Common myeloid progenitor, CD34-positive (primary cell): ENCODE measurements around the gene RAF1.

Experiments
- CTCF ChIA-PET: fragments of 350-600 bp; sonication (Branson Sonifier 250); formaldehyde crosslinking; loops from one replicate; lab custom pipeline; 2021; ENCODE audit warnings: antibody characterized with exemption; lab: Charles Lee
- POLR2A ChIA-PET: fragments of 350-600 bp; sonication (Branson Sonifier 250); formaldehyde crosslinking; loops from one replicate; lab custom pipeline; 2021; ENCODE audit warnings: antibody characterized with exemption; lab: Charles Lee
- DNase-seq, 3 donors: peaks; one replicate each; pipeline versions ENCODE4 v3.0.0 to v3.0.0-alpha.2; 2013
- H3K27ac ChIP-seq, 2 experiments: 1 replicate in 1 of 2; 2 replicates in 1 of 2; pipeline ENCODE4 v1.7.0; 2013; ENCODE audit warnings: inconsistent platforms in 2 of 2, low read length in 2 of 2, mild to moderate bottlenecking in 2 of 2, low read depth in 1 of 2, moderate library complexity in 1 of 2; ENCODE audit not compliant: severe bottlenecking in 2 of 2, insufficient read depth in 1 of 2, poor library complexity in 1 of 2
- H3K27me3 ChIP-seq, 5 experiments: replicated peaks in 2 of 5; 1 replicate in 3 of 5; 2 replicates in 2 of 5; pipeline versions ENCODE4 v1.6.1 to v1.7.0; 2013; ENCODE audit warnings: low read length in 4 of 5, mild to moderate bottlenecking in 2 of 5, moderate library complexity in 2 of 5, inconsistent platforms in 1 of 5; ENCODE audit not compliant: insufficient read depth in 5 of 5, control insufficient read depth in 4 of 5
- H3K36me3 ChIP-seq, 4 experiments: 1 replicate in 2 of 4; 2 replicates in 2 of 4; pipeline versions ENCODE4 v1.6.1 to v1.7.0; 2013; ENCODE audit warnings: low read length in 3 of 4, control low read depth in 1 of 4, mild to moderate bottlenecking in 1 of 4; ENCODE audit not compliant: control insufficient read depth in 4 of 4, insufficient read depth in 4 of 4
- H3K4me1 ChIP-seq, 4 experiments: 1 replicate in 3 of 4; 2 replicates in 1 of 4; pipeline versions ENCODE4 v1.6.1 to v1.7.1; 2013; ENCODE audit warnings: low read length in 3 of 4, mild to moderate bottlenecking in 3 of 4, control low read depth in 1 of 4, inconsistent platforms in 1 of 4, moderate library complexity in 1 of 4; ENCODE audit not compliant: control insufficient read depth in 4 of 4, insufficient read depth in 4 of 4; ENCODE audit errors: control extremely low read depth in 1 of 4
- H3K4me3 ChIP-seq, 7 experiments: 1 replicate in 4 of 7; 2 replicates in 3 of 7; pipeline versions ENCODE4 v1.5.1 to v1.7.0; 2013; ENCODE audit warnings: mild to moderate bottlenecking in 7 of 7, low read length in 6 of 7, moderate library complexity in 6 of 7, inconsistent platforms in 2 of 7, low read depth in 2 of 7, control low read depth in 1 of 7; ENCODE audit not compliant: insufficient read depth in 4 of 7, control insufficient read depth in 1 of 7; ENCODE audit errors: extremely low read depth in 1 of 7
- H3K9me3 ChIP-seq, 5 experiments: 1 replicate in 4 of 5; 2 replicates in 1 of 5; pipeline versions ENCODE4 v1.6.1 to v1.7.1; 2013; ENCODE audit warnings: low read length in 4 of 5, mild to moderate bottlenecking in 2 of 5, inconsistent platforms in 1 of 5, low read depth in 1 of 5, moderate library complexity in 1 of 5; ENCODE audit not compliant: control insufficient read depth in 4 of 5, insufficient read depth in 2 of 5; ENCODE audit errors: control extremely low read depth in 1 of 5
- WGBS: methylation state at CpG from one replicate; pipeline ENCODE4 v1.1.5; 2013; ENCODE audit not compliant: insufficient coverage; 5-methylcytosine and 5-hydroxymethylcytosine counted together

Gene RAF1

GRCh38 chr3:12571986-12572385 is 91.9 kb downstream of the RAF1 start:
- no peak overlapping the region for H3K4me3 ChIP-seq
- no peak overlapping the region for H3K27ac ChIP-seq
- H3K27me3 ChIP-seq: no peaks in the 10 kb centered on the region
- CTCF ChIA-PET: no interaction called here
- H3K4me1 ChIP-seq: no peaks in the 10 kb centered on the region
- H3K9me3 ChIP-seq: peaks cover 0 to 8% (median 7%) of the 10 kb centered on the region in 5 experiments
- no peak for DNase-seq
- H3K36me3 ChIP-seq: peaks cover 26 to 72% (median 64%) of the 10 kb centered on the region in 4 experiments
- 100% methylated on average over 11 of the region's 11 CpGs for WGBS
- POLR2A ChIA-PET: no interaction called here

- H3K4me3 ChIP-seq: no peak overlapping the region
- H3K36me3 ChIP-seq: peaks cover 20 to 52% (median 48%) of the 10 kb centered on the region in 4 experiments
- H3K4me1 ChIP-seq: no peaks in the 10 kb centered on the region
- WGBS: 97% methylated on average over 5 of the region's 6 CpGs
- peaks cover 0 to 17% (median 5%) of the 10 kb centered on the region in 5 experiments for H3K9me3 ChIP-seq
- no peak overlapping the region for H3K27ac ChIP-seq
- ChIA-PET POLR2A (no interaction called here), CTCF (interaction anchor here (1.2 to 1.3 kb wide), 2 partner anchors 12 to 46 kb away, joined by 3 read pairs; no protein-coding TSS in a partner anchor)
- DNase-seq: no peak
- H3K27me3 ChIP-seq: no peaks in the 10 kb centered on the region
Observed at GRCh38 chr3:12569836-12570235, 94.1 kb downstream of the RAF1 start.

- 95% methylated on average over 3 of the region's 3 CpGs for WGBS
- Histone ChIP-seq H3K27me3 (no peaks in the 10 kb centered on the region), H3K4me1 (no peaks in the 10 kb centered on the region), H3K27ac (no peak overlapping the region), H3K9me3 (peaks cover 0 to 17% (median 5%) of the 10 kb centered on the region in 5 experiments), H3K36me3 (peaks cover 16 to 41% (median 38%) of the 10 kb centered on the region in 4 experiments), H3K4me3 (no peak overlapping the region)
- ChIA-PET POLR2A (no interaction called here), CTCF (interaction anchor here (1.2 to 1.4 kb wide), 2 partner anchors 13 to 39 kb away, joined by 3 read pairs; no protein-coding TSS in a partner anchor)
- DNase-seq: no peak
Observed at GRCh38 chr3:12568747-12569146, 95.2 kb downstream of the RAF1 start.

GRCh38 chr3:12566976-12567375 is 96.9 kb downstream of the RAF1 start:
- no peaks in the 10 kb centered on the region for H3K4me1 ChIP-seq
- H3K36me3 ChIP-seq: peaks cover 15 to 30% (median 25%) of the 10 kb centered on the region in 4 experiments
- POLR2A ChIA-PET: no interaction called here
- CTCF ChIA-PET: no interaction called here
- H3K9me3 ChIP-seq: peaks cover 0 to 17% (median 5%) of the 10 kb centered on the region in 5 experiments
- DNase-seq: no peak
- no peaks in the 10 kb centered on the region for H3K27me3 ChIP-seq
- H3K4me3 ChIP-seq: no peak overlapping the region
- H3K27ac ChIP-seq: no peak overlapping the region

GRCh38 chr3:12562451-12562850 is 101.5 kb downstream of the RAF1 start:
- Histone ChIP-seq H3K36me3 (peaks cover 0 to 2% (median 0%) of the 10 kb centered on the region in 4 experiments), H3K27ac (no peak overlapping the region), H3K9me3 (peaks cover 0 to 17% (median 5%) of the 10 kb centered on the region in 5 experiments), H3K4me1 (peaks cover 5 to 26% (median 13%) of the 10 kb centered on the region in 4 experiments), H3K4me3 (no peak overlapping the region), H3K27me3 (no peaks in the 10 kb centered on the region)
- CTCF ChIA-PET: interaction anchor here (0.9 kb wide), 1 partner anchor 12 kb away, joined by 3 read pairs; no protein-coding TSS in a partner anchor
- WGBS: no CpG with 5 or more reads among the region's 1 CpG
- POLR2A ChIA-PET: no interaction called here
- no peak for DNase-seq

- H3K4me1 ChIP-seq: peaks cover 5 to 29% (median 14%) of the 10 kb centered on the region in 4 experiments
- WGBS: 88% methylated on average over 2 of the region's 2 CpGs
Observed at GRCh38 chr3:12561397-12561796, 102.5 kb downstream of the RAF1 start.

GRCh38 chr3:12560505-12561190 is 103.3 kb downstream of the RAF1 start:
- no peak overlapping the region for H3K4me3 ChIP-seq
- WGBS: 93% methylated on average over 3 of the region's 5 CpGs
- H3K36me3 ChIP-seq: peaks cover 0 to 2% (median 0%) of the 10 kb centered on the region in 4 experiments
- H3K9me3 ChIP-seq: peaks cover 0 to 3% (median 0%) of the 10 kb centered on the region in 5 experiments
- ChIA-PET CTCF (no interaction called here), POLR2A (no interaction called here)
- H3K27me3 ChIP-seq: peaks cover 0 to 1% (median 0%) of the 10 kb centered on the region in 5 experiments
- H3K4me1 ChIP-seq: peaks cover 5 to 34% (median 17%) of the 10 kb centered on the region in 4 experiments
- no peak overlapping the region for H3K27ac ChIP-seq
- DNase-seq: peak in 1 of 3 donors; percentile 13

More at GRCh38 chr3:12561397-12561796, 102.5 kb downstream of the RAF1 start:
- Histone ChIP-seq H3K9me3 (peaks cover 0 to 10% (median 5%) of the 10 kb centered on the region in 5 experiments), H3K27me3 (no peaks in the 10 kb centered on the region), H3K4me3 (no peak overlapping the region), H3K36me3 (peaks cover 0 to 2% (median 0%) of the 10 kb centered on the region in 4 experiments), H3K27ac (no peak overlapping the region)
- ChIA-PET POLR2A (no interaction called here), CTCF (no interaction called here)
- no peak for DNase-seq
